Pancreas (tissue), 10 donors: ENCODE data around the gene ZNF296. TPM values are rescaled to one million over a fixed set of nuclear protein-coding genes. Genes with fewer than 3 reads are reported as not detected.

ENCODE experiments used
- ATAC-seq, 4 donors: fragments of 200-7000 bp; cut with Tn5 transposase; one replicate each; pipeline versions ENCODE4 v1.8.0 to v1.9.1; 2020; ENCODE audit warnings: mild to moderate bottlenecking in 4 of 4, moderate library complexity in 4 of 4
- DNase-seq, 6 donors: peaks; one replicate each; pipeline ENCODE4 v3.0.0-alpha.2; 2020
- FAIRE-seq: peaks from 2 replicates; lab custom pipeline; 2012; peaks lifted over from hg19 to GRCh38; lab: Jason Lieb, UNC
- H3K27ac ChIP-seq, 4 donors: fragments of 200-600 bp; sonication (generic); 1 replicate in 3 of 4; 2 replicates in 1 of 4; pipeline versions ENCODE4 v1.5.0 to v1.8.0; 2020
- H3K27me3 ChIP-seq, 4 donors: fragments of 200-600 bp; one replicate each; pipeline ENCODE4 v1.8.0; 2021
- H3K36me3 ChIP-seq, 3 donors: fragments of 200-600 bp; sonication (generic) in 1 of 3; one replicate each; pipeline versions ENCODE4 v1.5.0 to v1.8.0; 2020 to 2021
- H3K4me1 ChIP-seq, 3 donors: fragments of 200-600 bp; one replicate each; pipeline ENCODE4 v1.8.0; 2021
- H3K4me3 ChIP-seq, 4 donors: fragments of 200-600 bp; sonication (generic) in 2 of 4; one replicate each; pipeline versions ENCODE4 v1.5.0 to v1.8.0; 2020 to 2021
- H3K9me3 ChIP-seq, 4 donors: fragments of 200-600 bp; one replicate each; pipeline ENCODE4 v1.8.0; 2021
- WGBS, 2 donors: extraction: QIAGEN DNeasy Blood & Tissue Kit; methylation state at CpG; one replicate each; pipeline ENCODE4 v1.1.7; 2013; 5-methylcytosine and 5-hydroxymethylcytosine counted together
- intact Hi-C, 3 donors: fragments of 100-400 bp; cut with DNase I; formaldehyde crosslinking; loops; one replicate each; pipeline versions ENCODE4 v1.11.1 to v1.14.2; 2022
- polyA plus RNA-seq, 2 donors: library from polyadenylated mRNA; stranded (reverse); fragments of 200-250 nt; gene quantifications; one replicate each; pipeline ENCODE4 v1.2.3, GENCODE V29; 2013
- total RNA-seq, 6 donors: library from RNA; stranded (reverse); fragmentation: NEBNext Ultra II Directional in 4 of 6; extraction: Animal tissue kit (Norgen Biotek cat#: 25700) in 4 of 6; gene quantifications; one replicate each; pipeline versions ENCODE4 v1.2.1 to v1.2.4, GENCODE V29; 2021 to 2023
- TF ChIP-seq, protein P1 (sequence below), 4 donors: fragments of 200-600 bp; sonication (generic) in 3 of 4; IDR thresholded peaks; one replicate each; pipeline versions ENCODE4 v1.5.0 to v1.8.0; 2021; ENCODE audit warnings: antibody characterized with exemption in 4 of 4
- donor health status: healthy with polysubstance abuse.
- donor health status: DM: no; HTN: no; CAD: no; lungs with moderate emphysema.
- donor health status: DM: no; HTN: no; CAD: no.
- donor health status: control.
- donor health status: control.
- donor health status: Bipolar disorder and iron deficiency.
- donor health status: DM: yes; HTN: yes; CAD: no.
- donor health status: DM: no; HTN: no; CAD: no.
- donor health status: DM: no; HTN: no; CAD: no.
- donor health status: DM: yes; HTN: yes; CAD: no.

ZNF296 gene
- total and polyA plus RNA-seq, 8 donors = 0.15 to 2.1 (median 0.47) TPM

DNA sequence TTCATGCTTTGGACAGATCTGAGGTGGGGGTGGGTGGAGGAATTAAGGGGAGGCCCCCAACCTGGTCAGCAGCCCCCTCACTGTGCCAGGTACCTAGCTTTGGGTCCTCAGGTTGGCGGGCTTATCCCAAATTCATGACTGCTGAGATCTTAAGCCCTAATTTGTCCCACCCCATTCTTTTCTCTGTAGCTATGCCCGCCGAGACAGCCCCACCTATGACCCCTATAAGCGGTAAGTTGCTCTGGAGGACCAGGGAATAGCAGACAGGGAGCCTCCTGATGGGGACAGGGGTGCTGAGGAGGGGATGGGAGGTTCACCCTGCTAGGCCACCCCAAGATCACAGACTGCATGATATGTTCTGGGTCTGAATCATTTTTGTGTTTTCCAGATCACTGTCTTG, 14.3 kb downstream of the ZNF296 start:
- TF ChIP-seq, protein P1, sequence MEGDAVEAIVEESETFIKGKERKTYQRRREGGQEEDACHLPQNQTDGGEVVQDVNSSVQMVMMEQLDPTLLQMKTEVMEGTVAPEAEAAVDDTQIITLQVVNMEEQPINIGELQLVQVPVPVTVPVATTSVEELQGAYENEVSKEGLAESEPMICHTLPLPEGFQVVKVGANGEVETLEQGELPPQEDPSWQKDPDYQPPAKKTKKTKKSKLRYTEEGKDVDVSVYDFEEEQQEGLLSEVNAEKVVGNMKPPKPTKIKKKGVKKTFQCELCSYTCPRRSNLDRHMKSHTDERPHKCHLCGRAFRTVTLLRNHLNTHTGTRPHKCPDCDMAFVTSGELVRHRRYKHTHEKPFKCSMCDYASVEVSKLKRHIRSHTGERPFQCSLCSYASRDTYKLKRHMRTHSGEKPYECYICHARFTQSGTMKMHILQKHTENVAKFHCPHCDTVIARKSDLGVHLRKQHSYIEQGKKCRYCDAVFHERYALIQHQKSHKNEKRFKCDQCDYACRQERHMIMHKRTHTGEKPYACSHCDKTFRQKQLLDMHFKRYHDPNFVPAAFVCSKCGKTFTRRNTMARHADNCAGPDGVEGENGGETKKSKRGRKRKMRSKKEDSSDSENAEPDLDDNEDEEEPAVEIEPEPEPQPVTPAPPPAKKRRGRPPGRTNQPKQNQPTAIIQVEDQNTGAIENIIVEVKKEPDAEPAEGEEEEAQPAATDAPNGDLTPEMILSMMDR (IDR thresholded peaks at IDR 0.05) = no peak
- Histone ChIP-seq H3K4me3 (no peak overlapping the region), H3K9me3 (no peaks in the 10 kb centered on the region), H3K27ac (no peak overlapping the region), H3K36me3 (peaks cover 6 to 85% (median 56%) of the 10 kb centered on the region in 3 donors), H3K27me3 (no peaks in the 10 kb centered on the region), H3K4me1 (no peaks in the 10 kb centered on the region)
- WGBS, 2 donors = 94 to 96% methylated on average over 4 of the region's 4 CpGs
- FAIRE-seq = no peak
- no peak for DNase-seq
- no peak for ATAC-seq
- intact Hi-C loops = no loop called here

DNA sequence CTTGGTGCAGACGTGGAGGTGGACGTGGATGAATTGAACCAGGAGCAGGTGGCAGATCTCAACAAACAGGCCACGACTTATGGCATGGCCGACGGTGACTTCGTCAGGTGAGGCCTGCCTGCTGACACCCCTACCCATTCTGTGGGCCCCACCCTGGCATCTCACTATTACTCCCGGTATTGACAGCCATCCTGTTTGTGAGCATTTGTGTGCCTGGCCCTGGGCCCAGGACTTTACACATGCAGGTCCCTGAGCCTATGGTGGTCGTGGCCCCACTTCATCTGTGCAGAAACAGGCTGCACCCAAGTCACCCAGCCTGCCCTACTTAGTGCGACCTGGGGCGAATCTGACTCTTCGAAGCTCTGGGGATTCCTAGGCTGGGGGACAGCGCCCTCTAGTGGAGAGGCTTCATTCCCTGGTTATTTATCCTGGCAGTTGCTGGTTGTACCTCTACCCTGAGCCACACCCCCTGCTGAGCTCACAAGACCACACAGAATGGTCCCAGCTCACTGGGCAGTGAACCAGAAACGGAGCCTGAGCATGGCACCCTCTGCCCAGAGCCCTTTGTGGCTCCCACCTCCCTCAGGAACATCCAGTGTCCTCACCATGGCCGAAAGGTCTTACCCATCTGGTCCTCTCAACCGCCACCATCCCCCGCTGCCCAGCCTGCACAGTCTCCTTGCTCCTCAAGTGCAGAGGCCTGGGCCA, 16.9 kb downstream of the ZNF296 start:
- Histone ChIP-seq H3K4me3 (no peak overlapping the region), H3K4me1 (no peaks in the 10 kb centered on the region), H3K27ac (no peak overlapping the region), H3K9me3 (no peaks in the 10 kb centered on the region), H3K36me3 (peaks cover 8 to 85% (median 51%) of the 10 kb centered on the region in 3 donors), H3K27me3 (no peaks in the 10 kb centered on the region)
- peak in 5 of 6 donors; percentile 56 to 88 (median 76) for DNase-seq
- ATAC-seq = peak; percentile 67 to 90 (median 84)
- FAIRE-seq = no peak
- WGBS, 2 donors = 49% methylated on average over 16 of the region's 16 CpGs
- TF ChIP-seq, protein P1 (IDR thresholded peaks at IDR 0.05) = peak; percentile 84 to 89 (median 86)
- intact Hi-C loops = loop anchor here in 1 of 3 donors (5.0 to 10.0 kb wide), 2 partner anchors 47 to 155 kb away; partner anchors contain the start of gene APOE

DNA sequence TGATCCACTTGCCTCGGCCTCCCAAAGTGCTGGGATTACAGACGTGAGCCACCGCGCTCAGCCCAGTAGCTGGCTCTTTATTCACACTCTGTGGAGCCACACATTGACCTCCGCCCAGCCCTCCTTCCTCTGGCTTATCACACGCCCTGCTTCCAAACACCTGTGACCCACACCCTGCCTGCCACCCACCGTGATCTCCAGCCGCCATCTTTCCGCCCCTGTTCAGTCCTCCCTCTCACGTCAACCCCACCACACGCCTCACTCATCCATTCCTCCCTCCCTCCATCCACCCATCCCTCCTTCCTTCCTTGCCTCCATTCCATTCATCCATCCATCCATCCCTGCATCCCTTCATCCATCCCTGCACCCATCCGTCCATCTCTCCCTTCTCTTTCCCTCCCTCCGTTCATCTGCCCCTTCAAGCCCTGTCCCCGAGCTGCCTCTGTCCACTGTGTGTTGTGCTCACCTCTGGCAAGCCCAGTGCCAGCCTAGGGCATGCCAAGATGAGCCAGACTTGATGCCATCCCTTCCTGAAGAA, 17.6 kb downstream of the ZNF296 start:
- Histone ChIP-seq H3K36me3 (peaks cover 8 to 85% (median 46%) of the 10 kb centered on the region in 3 donors), H3K4me3 (no peak overlapping the region), H3K27ac (no peak overlapping the region), H3K4me1 (no peaks in the 10 kb centered on the region), H3K9me3 (no peaks in the 10 kb centered on the region), H3K27me3 (no peaks in the 10 kb centered on the region)
- intact Hi-C loops = loop anchor here in 1 of 3 donors (5.0 to 10.0 kb wide), 2 partner anchors 46 to 154 kb away; partner anchors contain the start of gene APOE
- ATAC-seq (no peak), DNase-seq (no peak), FAIRE-seq (no peak)
- WGBS, 2 donors = 85% methylated on average over 14 of the region's 14 CpGs
- TF ChIP-seq, protein P1 (IDR thresholded peaks at IDR 0.05) = no peak

DNA sequence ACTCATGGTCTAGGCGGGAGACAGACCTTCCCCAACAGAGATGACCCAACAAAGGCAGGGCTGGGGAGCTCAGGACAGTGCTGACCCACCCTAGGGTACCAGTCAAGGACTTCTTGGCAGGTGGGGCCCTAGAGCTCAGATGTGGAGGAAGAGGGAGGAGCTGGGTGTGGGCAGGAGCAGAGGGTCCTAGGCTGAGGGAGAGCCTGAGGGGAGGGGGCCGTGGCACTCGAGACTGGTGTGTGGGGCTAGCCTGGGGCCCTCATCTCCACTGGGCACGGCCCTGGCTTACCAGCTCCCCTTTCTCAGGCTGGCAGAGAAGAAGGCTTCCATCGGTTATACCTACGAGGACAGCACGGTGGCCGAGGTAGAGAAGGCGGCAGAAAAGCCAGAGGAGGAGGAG, 18.8 kb downstream of the ZNF296 start:
- ATAC-seq (no peak), FAIRE-seq (no peak), DNase-seq (no peak)
- Histone ChIP-seq H3K36me3 (peaks cover 8 to 83% (median 45%) of the 10 kb centered on the region in 3 donors), H3K4me3 (no peak overlapping the region), H3K4me1 (no peaks in the 10 kb centered on the region), H3K27ac (no peak overlapping the region), H3K27me3 (no peaks in the 10 kb centered on the region), H3K9me3 (no peaks in the 10 kb centered on the region)
- WGBS, 2 donors = 88 to 91% methylated on average over 9 of the region's 9 CpGs
- TF ChIP-seq, protein P1 (IDR thresholded peaks at IDR 0.05) = no peak
- intact Hi-C loops = loop anchor here in 1 of 3 donors (5.0 to 10.0 kb wide), 2 partner anchors 45 to 153 kb away; partner anchors contain the start of gene APOE
